HG03571 (cell line): Measurements from ENCODE around the gene LRRC7.

Source experiments
- ATAC-seq: cut with Tn5 transposase; IDR thresholded peaks from one replicate; pipeline ENCODE4 v1.9.1; 2021; ENCODE audit not compliant: unreplicated experiment

Gene LRRC7

GRCh38 chr1:69567652-69568420 is at the start of gene LRRC7:
Gene LRRC7, plus strand, starts transcription at chr1:69567922. Its CDS starts 718 bp downstream, at chr1:69568640.
- no peak for ATAC-seq

GRCh38 chr1:69519006-69519405 is 48.7 kb upstream of the LRRC7 start:
- no peak for ATAC-seq

- ATAC-seq, result no peak
Observed at GRCh38 chr1:69520326-69520725, 47.4 kb upstream of the LRRC7 start.

GRCh38 chr1:69523032-69523431 is 44.7 kb upstream of the LRRC7 start:
- no peak for ATAC-seq

- no peak for ATAC-seq
Observed at GRCh38 chr1:69523461-69523860, 44.3 kb upstream of the LRRC7 start.

GRCh38 chr1:69524015-69524414 is 43.7 kb upstream of the LRRC7 start:
- ATAC-seq, result no peak

GRCh38 chr1:69527273-69527672 is 40.4 kb upstream of the LRRC7 start:
- no peak for ATAC-seq

- ATAC-seq, result no peak
Observed at GRCh38 chr1:69528376-69528775, 39.3 kb upstream of the LRRC7 start.

- ATAC-seq, result no peak
Observed at GRCh38 chr1:69533343-69533742, 34.4 kb upstream of the LRRC7 start.

GRCh38 chr1:69534829-69535228 is 32.9 kb upstream of the LRRC7 start:
- ATAC-seq, result no peak

GRCh38 chr1:69535490-69535889 is 32.2 kb upstream of the LRRC7 start:
- no peak for ATAC-seq

GRCh38 chr1:69540052-69540451 is 27.7 kb upstream of the LRRC7 start:
- no peak for ATAC-seq

GRCh38 chr1:69551476-69552324 is 16.0 kb upstream of the LRRC7 start:
- ATAC-seq, result no peak

GRCh38 chr1:69553726-69554125 is 14.0 kb upstream of the LRRC7 start:
- ATAC-seq, result no peak

GRCh38 chr1:69568421-69569174 is 876 bp downstream of the LRRC7 start:
- ATAC-seq, result no peak

- no peak for ATAC-seq
Observed at GRCh38 chr1:69569175-69569541, 1.4 kb downstream of the LRRC7 start.

GRCh38 chr1:69569576-69570328 is 2.0 kb downstream of the LRRC7 start:
- no peak for ATAC-seq

GRCh38 chr1:69570356-69570755 is 2.6 kb downstream of the LRRC7 start:
- no peak for ATAC-seq

GRCh38 chr1:69572921-69573320 is 5.2 kb downstream of the LRRC7 start:
- ATAC-seq, result no peak

GRCh38 chr1:69573911-69574310 is 6.2 kb downstream of the LRRC7 start:
- ATAC-seq, result no peak

- no peak for ATAC-seq
Observed at GRCh38 chr1:69585666-69586065, 17.9 kb downstream of the LRRC7 start.
